ENCODE results near the gene GATC. TPM values are rescaled to one million over a fixed set of nuclear protein-coding genes. Genes with fewer than 3 reads are reported as not detected.

The GATC gene
- total RNA-seq, 4 donors from 2014 or later: 17.5 to 27.8 (median 21.0) TPM

- Histone ChIP-seq H3K36me3 (peaks cover 46% of the 10 kb centered on the region), H3K4me1 (no peaks in the 10 kb centered on the region), H3K9me3 (no peaks in the 10 kb centered on the region), H3K4me3 (no peak overlapping the region), H3K27me3 (no peaks in the 10 kb centered on the region), H3K27ac (no peak overlapping the region)
- 77% methylated on average over 4 of the region's 4 CpGs for WGBS
- DNase-seq (ENCODE audit: low spot score in 2 of 2): no peak
- no peak for TF ChIP-seq EP300 (IDR thresholded peaks at IDR 0.05)
- no peak for TF ChIP-seq CTCF (IDR thresholded peaks at IDR 0.05)
Observed at GRCh38 chr12:120504587-120504986, 58.3 kb downstream of the GATC start.

GRCh38 chr12:120508537-120508936, 62.3 kb downstream of the GATC start:
- Histone ChIP-seq H3K9me3 (no peaks in the 10 kb centered on the region), H3K4me3 (no peak overlapping the region), H3K36me3 (peaks cover 42% of the 10 kb centered on the region), H3K27ac (no peak overlapping the region), H3K4me1 (no peaks in the 10 kb centered on the region), H3K27me3 (no peaks in the 10 kb centered on the region)
- 93% methylated on average over 8 of the region's 8 CpGs for WGBS
- TF ChIP-seq POLR2A (IDR thresholded peaks at IDR 0.05): no peak
- no peak for TF ChIP-seq EP300 (IDR thresholded peaks at IDR 0.05)
- TF ChIP-seq POLR2AphosphoS5 (IDR thresholded peaks at IDR 0.05): no peak
- TF ChIP-seq CTCF (IDR thresholded peaks at IDR 0.05): no peak
- no peak for DNase-seq (ENCODE audit: low spot score in 2 of 2)

Other genes starting within 250 kb of the GATC start
- 1,000 to 10,000 TPM; 1,993 to 4,861 (median 3,987) TPM for gene RPLP0, start 245.3 kb upstream of the GATC start, total RNA-seq
- 10 to 100 TPM; 37.2 to 63.7 (median 51.6) TPM for gene PXN, start 180.7 kb upstream of the GATC start, total RNA-seq
- under 1 TPM; under 0.01 TPM for gene RNU4-2, start 154.5 kb upstream of the GATC start, total RNA-seq
- gene RNU4-1, start 153.2 kb upstream of the GATC start, total RNA-seq: not detected
- 1 to 10 TPM; 1.8 to 4.4 (median 3.6) TPM for gene SIRT4, start 144.1 kb upstream of the GATC start, total RNA-seq
- gene PLA2G1B, start 118.7 kb upstream of the GATC start, total RNA-seq: not detected
- gene MSI1, start 77.3 kb upstream of the GATC start, total RNA-seq: under 1 TPM; 0.40 to 0.86 (median 0.61) TPM
- gene COX6A1, start 8.3 kb upstream of the GATC start, total RNA-seq: 1,000 to 10,000 TPM in 1 of 4 donors, 100 to 1,000 TPM in 3; 569 to 1,135 (median 836) TPM
- 10 to 100 TPM in 3 of 4 donors, 1 to 10 TPM in 1; 9.7 to 22.9 (median 17.4) TPM for gene TRIAP1, start 60 bp upstream of the GATC start, total RNA-seq
- gene SRSF9, start 23.3 kb downstream of the GATC start, total RNA-seq: 10 to 100 TPM; 51.5 to 98.5 (median 73.0) TPM
- gene DYNLL1, start 49.7 kb downstream of the GATC start, total RNA-seq: 100 to 1,000 TPM; 167 to 493 (median 469) TPM
- 10 to 100 TPM; 14.9 to 18.7 (median 18.0) TPM for gene COQ5, start 82.7 kb downstream of the GATC start, total RNA-seq
- gene RNF10, start 87.9 kb downstream of the GATC start, total RNA-seq: 100 to 1,000 TPM in 3 of 4 donors, 10 to 100 TPM in 1; 98.2 to 206 (median 163) TPM
- gene POP5, start 135.0 kb downstream of the GATC start, total RNA-seq: 10 to 100 TPM; 27.6 to 38.5 (median 32.4) TPM
- under 1 TPM in 3 of 4 donors, not detected in 1; 0.19 to 0.56 (median 0.47) TPM for gene CABP1, start 194.2 kb downstream of the GATC start, total RNA-seq
- 10 to 100 TPM; 34.8 to 72.6 (median 60.4) TPM for gene MLEC, start 240.7 kb downstream of the GATC start, total RNA-seq